Omental fat pad (tissue), 4 donors: ENCODE data around the gene MYCT1. TPM values are rescaled to one million over a fixed set of nuclear protein-coding genes. Genes with fewer than 3 reads are reported as not detected.

Source experiments
- ATAC-seq: fragments of 150-250 bp; one replicate; pipeline ENCODE4 v1.9.1; 2016; ENCODE audit warnings: mild to moderate bottlenecking, moderate library complexity; ENCODE audit not compliant: low FRiP score
- DNase-seq: peaks from one replicate; pipeline ENCODE4 v3.0.0-alpha.2; 2019; ENCODE audit warnings: low spot score
- total RNA-seq, 4 donors: library from RNA; depleted of rRNA; stranded (reverse); fragments of >200 nt; gene quantifications; one replicate each; pipeline ENCODE4 v1.1.0, GENCODE V29; 2016
- TF ChIP-seq, protein P1 (sequence below), 3 donors: fragments of 450-650 bp; IDR thresholded peaks; one replicate each; pipeline ENCODE4 v1.5.1; 2016 to 2017; ENCODE audit warnings: antibody characterized with exemption in 3 of 3, mild to moderate bottlenecking in 3 of 3, moderate library complexity in 2 of 3

The MYCT1 gene, protein sequence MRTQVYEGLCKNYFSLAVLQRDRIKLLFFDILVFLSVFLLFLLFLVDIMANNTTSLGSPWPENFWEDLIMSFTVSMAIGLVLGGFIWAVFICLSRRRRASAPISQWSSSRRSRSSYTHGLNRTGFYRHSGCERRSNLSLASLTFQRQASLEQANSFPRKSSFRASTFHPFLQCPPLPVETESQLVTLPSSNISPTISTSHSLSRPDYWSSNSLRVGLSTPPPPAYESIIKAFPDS
- 10 to 100 TPM in 3 of 4 donors, 1 to 10 TPM in 1; 8.4 to 65.6 (median 19.2) TPM for total RNA-seq

DNA sequence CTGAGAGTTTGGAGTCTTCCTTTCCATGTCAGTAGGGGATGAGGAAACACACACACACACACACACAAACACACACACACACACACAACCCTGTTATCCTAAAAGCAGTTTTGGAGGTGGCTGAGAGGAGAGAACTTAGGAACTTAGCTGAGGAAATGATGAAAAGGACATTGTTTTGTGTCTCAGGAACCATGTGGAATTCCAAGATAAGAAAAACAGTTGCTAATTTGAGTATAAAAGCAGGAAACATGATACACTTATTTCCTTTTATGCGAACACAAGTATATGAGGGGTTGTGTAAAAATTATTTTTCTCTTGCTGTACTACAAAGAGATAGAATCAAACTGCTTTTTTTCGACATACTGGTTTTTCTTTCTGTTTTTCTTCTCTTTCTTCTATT, at the start of gene MYCT1:
TSS of gene MYCT1 (plus strand) at position 264 of the 400 bp plus-strand sequence. CDS start at position 270, 6 bp downstream.
- DNase-seq: no peak
- TF ChIP-seq, protein P1, sequence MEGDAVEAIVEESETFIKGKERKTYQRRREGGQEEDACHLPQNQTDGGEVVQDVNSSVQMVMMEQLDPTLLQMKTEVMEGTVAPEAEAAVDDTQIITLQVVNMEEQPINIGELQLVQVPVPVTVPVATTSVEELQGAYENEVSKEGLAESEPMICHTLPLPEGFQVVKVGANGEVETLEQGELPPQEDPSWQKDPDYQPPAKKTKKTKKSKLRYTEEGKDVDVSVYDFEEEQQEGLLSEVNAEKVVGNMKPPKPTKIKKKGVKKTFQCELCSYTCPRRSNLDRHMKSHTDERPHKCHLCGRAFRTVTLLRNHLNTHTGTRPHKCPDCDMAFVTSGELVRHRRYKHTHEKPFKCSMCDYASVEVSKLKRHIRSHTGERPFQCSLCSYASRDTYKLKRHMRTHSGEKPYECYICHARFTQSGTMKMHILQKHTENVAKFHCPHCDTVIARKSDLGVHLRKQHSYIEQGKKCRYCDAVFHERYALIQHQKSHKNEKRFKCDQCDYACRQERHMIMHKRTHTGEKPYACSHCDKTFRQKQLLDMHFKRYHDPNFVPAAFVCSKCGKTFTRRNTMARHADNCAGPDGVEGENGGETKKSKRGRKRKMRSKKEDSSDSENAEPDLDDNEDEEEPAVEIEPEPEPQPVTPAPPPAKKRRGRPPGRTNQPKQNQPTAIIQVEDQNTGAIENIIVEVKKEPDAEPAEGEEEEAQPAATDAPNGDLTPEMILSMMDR (IDR thresholded peaks at IDR 0.05): no peak
- no peak for ATAC-seq

DNA sequence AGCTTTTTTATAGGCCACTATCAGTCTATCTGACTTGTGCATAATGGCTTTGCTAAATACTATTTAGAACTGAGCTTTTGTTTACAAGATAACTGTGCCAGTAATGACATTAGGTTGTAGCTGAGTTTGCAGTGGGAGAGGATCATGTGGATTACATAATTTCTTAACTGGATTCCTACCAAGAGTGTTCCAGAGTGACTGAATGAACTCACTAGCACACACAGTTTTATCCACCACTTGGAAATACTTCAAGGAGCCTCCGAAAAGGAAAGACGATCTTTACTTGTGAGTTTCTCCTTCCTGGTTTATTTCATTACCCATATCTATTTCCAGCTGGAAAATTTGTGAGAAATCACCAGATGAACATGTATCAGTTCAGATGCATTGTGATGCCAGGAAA, 49.6 kb upstream of the MYCT1 start:
- TF ChIP-seq, protein P1 (IDR thresholded peaks at IDR 0.05): no peak
- DNase-seq: no peak
- ATAC-seq: no peak

DNA sequence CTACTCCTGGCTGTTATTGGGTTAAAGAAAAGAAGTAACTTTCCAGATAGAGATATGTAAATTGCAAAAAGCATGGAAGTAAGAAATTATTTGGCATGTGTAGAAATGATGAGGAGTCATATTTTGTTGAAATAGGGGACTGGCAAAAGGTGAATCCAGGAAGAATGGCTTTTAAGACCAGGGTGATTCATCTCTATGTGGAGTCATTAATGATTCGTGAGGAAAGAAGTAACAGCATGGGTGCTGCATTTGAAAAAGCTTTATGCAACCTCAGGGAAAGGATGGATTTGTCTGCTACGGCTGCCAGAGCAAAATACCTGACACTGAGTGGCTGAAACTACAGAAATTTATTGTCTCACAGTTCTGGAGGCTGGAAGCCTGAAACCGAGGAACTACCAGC, 45.7 kb upstream of the MYCT1 start:
- no peak for ATAC-seq

DNA sequence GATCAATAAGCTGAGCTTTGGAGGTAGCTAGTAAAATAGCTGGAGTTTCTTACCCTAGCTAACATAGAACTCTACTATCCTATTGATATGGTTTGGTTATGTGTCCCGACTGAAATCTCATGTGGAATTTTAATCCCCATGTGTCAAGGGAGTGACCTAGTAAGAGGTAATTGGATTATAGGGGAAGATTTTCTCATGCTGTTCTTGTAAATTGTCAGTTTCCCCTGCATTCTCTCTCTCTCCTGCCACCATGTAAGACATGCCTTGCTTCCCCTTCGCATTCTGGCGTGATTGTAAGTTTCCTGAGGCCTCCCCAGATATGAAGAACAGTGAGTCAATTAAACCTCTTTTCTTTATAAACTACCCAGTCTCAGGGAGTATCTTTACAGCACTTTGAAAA, 35.9 kb upstream of the MYCT1 start:
- TF ChIP-seq, protein P1 (IDR thresholded peaks at IDR 0.05): no peak
- no peak for DNase-seq
- ATAC-seq: no peak

More for the DNA sequence above, 45.7 kb upstream of the MYCT1 start:
- TF ChIP-seq, protein P1 (IDR thresholded peaks at IDR 0.05): no peak
- DNase-seq: no peak

DNA sequence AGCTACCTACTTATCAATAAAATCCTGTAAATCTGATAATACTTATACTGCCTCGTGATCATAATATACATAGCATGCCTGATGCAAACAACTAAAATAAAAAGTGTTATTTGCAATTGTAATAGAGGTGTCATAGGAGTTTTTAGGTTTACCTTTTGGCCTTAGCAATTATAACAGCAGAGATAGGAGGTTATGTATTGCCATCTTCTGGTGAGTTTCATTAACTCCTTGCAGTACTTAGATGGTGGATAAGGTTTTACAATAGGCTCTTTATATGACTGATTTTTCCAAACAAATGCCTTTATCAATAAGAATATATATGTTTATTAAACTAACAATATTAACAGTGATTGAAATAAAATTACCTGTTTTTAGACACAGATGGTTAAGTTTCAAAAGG, 27.8 kb upstream of the MYCT1 start:
- ATAC-seq (no peak), DNase-seq (no peak)
- TF ChIP-seq, protein P1 (IDR thresholded peaks at IDR 0.05): no peak

DNA sequence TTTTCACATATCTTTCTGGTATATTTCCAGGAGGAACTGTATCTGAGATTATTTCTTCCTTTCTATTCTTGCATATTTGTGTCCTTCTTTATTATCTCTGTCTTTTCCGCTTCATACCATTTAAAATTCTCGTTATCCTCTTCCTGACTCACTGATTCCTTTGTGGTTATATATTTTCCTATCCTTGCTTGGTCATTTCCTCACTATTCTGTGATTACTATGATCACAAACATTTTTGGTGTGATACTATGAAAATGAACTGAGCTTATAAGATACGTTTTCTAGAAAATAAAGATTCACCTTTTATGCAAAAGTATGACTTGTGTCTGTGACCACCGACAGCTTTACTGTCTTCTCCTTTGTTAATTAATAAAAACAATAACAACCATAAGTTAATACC, 26.5 kb upstream of the MYCT1 start:
- TF ChIP-seq, protein P1 (IDR thresholded peaks at IDR 0.05): no peak
- ATAC-seq (no peak), DNase-seq (no peak)

DNA sequence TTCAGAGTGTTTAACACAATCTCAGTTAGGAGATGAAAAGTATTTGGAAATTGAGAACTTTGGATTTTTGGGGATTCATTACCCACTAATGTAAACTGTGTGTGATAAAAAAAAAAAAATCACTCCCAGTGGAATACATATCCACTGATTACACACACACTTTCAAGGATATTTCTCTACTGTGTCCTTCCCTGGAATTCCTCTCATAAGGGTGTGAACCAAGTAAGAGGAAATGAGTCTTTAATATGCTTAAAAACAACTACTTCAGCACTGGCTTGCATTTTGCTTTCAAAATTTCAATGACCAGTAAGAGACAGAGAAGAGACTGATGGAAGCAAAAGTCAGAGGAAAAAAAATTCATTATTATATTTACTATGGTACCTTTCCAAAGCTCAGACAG, 24.5 kb upstream of the MYCT1 start:
- TF ChIP-seq, protein P1 (IDR thresholded peaks at IDR 0.05): no peak
- no peak for DNase-seq
- ATAC-seq: no peak
